Endothelial cell of umbilical vein (primary cell): Measurements from ENCODE around the gene KCNC1. TPM values are rescaled to one million over a fixed set of nuclear protein-coding genes. Genes with fewer than 3 reads are reported as not detected.

Experiments used
- BruUV-seq: library from RNA; stranded (reverse); fragments of 400-500 nt; replicated peaks from 2 replicates; lab custom pipeline; 2021; lab: Mats Ljungman, UMichigan
- CTCF ChIA-PET: fragments of 300-600, 350-600 bp; sonication (Branson Sonifier 250); formaldehyde crosslinking; loops from one replicate; lab custom pipeline; 2021; ENCODE audit warnings: antibody characterized with exemption, inconsistent platforms; lab: Charles Lee
- POLR2A ChIA-PET: fragments of 300-600, 350-600 bp; sonication (Branson Sonifier 250); formaldehyde crosslinking; loops from one replicate; lab custom pipeline; 2021; ENCODE audit warnings: antibody characterized with exemption, inconsistent platforms; lab: Charles Lee
- DNase-seq: peaks from one replicate; pipeline ENCODE4 v3.0.0-alpha.2; 2011; ENCODE audit warnings: low read depth, low spot score
- FAIRE-seq: peaks from 2 replicates; lab custom pipeline; 2011; peaks lifted over from hg19 to GRCh38; lab: Jason Lieb, UNC
- H2AFZ ChIP-seq: 2 replicates; pipeline ENCODE4 v1.6.0; 2012; ENCODE audit warnings: low read depth, low read length, control low read depth, inconsistent platforms
- H3K27ac ChIP-seq: 2 replicates; pipeline ENCODE4 v1.5.1; 2011; ENCODE audit warnings: low read depth, mild to moderate bottlenecking, control low read depth, low read length, moderate library complexity; ENCODE audit not compliant: insufficient read depth
- H3K27me3 ChIP-seq, 2 experiments: 2 replicates each; pipeline versions ENCODE4 v1.6.0 to v1.6.1; 2011; ENCODE audit warnings: low read length in 2 of 2, mixed read lengths in 1 of 2; ENCODE audit not compliant: control insufficient read depth in 2 of 2, insufficient read depth in 2 of 2
- H3K36me3 ChIP-seq, 2 experiments: 2 replicates in 1 of 2; 3 replicates in 1 of 2; pipeline ENCODE4 v1.5.1; 2011; ENCODE audit warnings: low read length in 2 of 2, mild to moderate bottlenecking in 1 of 2, moderate library complexity in 1 of 2; ENCODE audit not compliant: control insufficient read depth in 2 of 2, insufficient read depth in 2 of 2; ENCODE audit errors: extremely low read depth in 1 of 2
- H3K4me1 ChIP-seq: 3 replicates; pipeline ENCODE4 v1.5.1; 2011; ENCODE audit warnings: mild to moderate bottlenecking, low read length; ENCODE audit not compliant: control insufficient read depth, insufficient read depth; ENCODE audit errors: extremely low read depth
- H3K4me2 ChIP-seq: 2 replicates; pipeline ENCODE4 v1.6.1; 2011; ENCODE audit warnings: low read length, control low read depth, mixed read lengths; ENCODE audit not compliant: insufficient read depth
- H3K4me3 ChIP-seq, 3 experiments: fragments of 200-600 bp in 1 of 3; sonication (generic), shearing (Covaris generic) in 1 of 3; replicated peaks in 1 of 3; 2 replicates each; pipeline ENCODE4 v1.5.1; 2011 to 2016; ENCODE audit warnings: control low read depth in 3 of 3, low read length in 3 of 3, mild to moderate bottlenecking in 2 of 3, inconsistent platforms in 1 of 3, low read depth in 1 of 3, moderate library complexity in 1 of 3; ENCODE audit not compliant: insufficient read depth in 1 of 3
- H3K79me2 ChIP-seq: 2 replicates; pipeline ENCODE4 v1.6.0; 2012; ENCODE audit warnings: low read length, inconsistent platforms; ENCODE audit not compliant: control insufficient read depth, insufficient read depth
- H3K9ac ChIP-seq: replicated peaks from 2 replicates; pipeline ENCODE3; 2011; ENCODE audit warnings: low read length, control low read depth; ENCODE audit not compliant: insufficient read depth; ENCODE audit errors: extremely low read depth
- H3K9me1 ChIP-seq: replicated peaks from 3 replicates; pipeline ENCODE4 v1.6.0; 2011; ENCODE audit warnings: mild to moderate bottlenecking, low read length; ENCODE audit not compliant: control insufficient read depth, insufficient read depth; ENCODE audit errors: extremely low read depth
- H3K9me3 ChIP-seq: replicated peaks from 2 replicates; pipeline ENCODE4 v1.5.1; 2012; ENCODE audit warnings: low read length, inconsistent platforms; ENCODE audit not compliant: control insufficient read depth, insufficient read depth
- H4K20me1 ChIP-seq: replicated peaks from 2 replicates; pipeline ENCODE3; 2011; ENCODE audit warnings: mild to moderate bottlenecking, low read length; ENCODE audit not compliant: control insufficient read depth, insufficient read depth; ENCODE audit errors: extremely low read depth
- CTCF ChIP-seq, 2 donors: IDR thresholded peaks; 1 replicate in 1 of 2; 2 replicates in 1 of 2; pipeline ENCODE4 v1.5.1; 2011; ENCODE audit warnings: low read length in 2 of 2, mild to moderate bottlenecking in 2 of 2, moderate library complexity in 2 of 2, control low read depth in 1 of 2, inconsistent platforms in 1 of 2, low read depth in 1 of 2; ENCODE audit not compliant: insufficient read depth in 1 of 2; ENCODE audit errors: extremely low read depth in 1 of 2
- EZH2 ChIP-seq: IDR thresholded peaks from 2 replicates; pipeline ENCODE4 v1.6.1; 2012; ENCODE audit warnings: borderline replicate concordance, low read depth, mild to moderate bottlenecking, moderate library complexity, low read length, inconsistent platforms; ENCODE audit not compliant: severe bottlenecking
- FOS ChIP-seq: IDR thresholded peaks from 2 replicates; pipeline ENCODE4 v1.6.1; 2011; ENCODE audit warnings: mild to moderate bottlenecking, low read length, moderate library complexity, borderline replicate concordance; ENCODE audit not compliant: insufficient read depth
- GATA2 ChIP-seq: IDR thresholded peaks from 2 replicates; pipeline ENCODE4 v1.7.0; 2011; ENCODE audit warnings: low read depth, mild to moderate bottlenecking, moderate library complexity, mixed read lengths, low read length; ENCODE audit not compliant: insufficient read length, insufficient read depth
- JUN ChIP-seq: IDR thresholded peaks from 2 replicates; pipeline ENCODE4 v1.6.1; 2011; ENCODE audit warnings: borderline replicate concordance, low read depth; ENCODE audit not compliant: insufficient read length, insufficient read depth
- MAX ChIP-seq: IDR thresholded peaks from 2 replicates; pipeline ENCODE4 v1.6.1; 2011; ENCODE audit not compliant: insufficient read depth, insufficient read length
- MYC ChIP-seq: IDR thresholded peaks from one replicate; pipeline ENCODE4 v1.6.1; 2011; ENCODE audit warnings: mild to moderate bottlenecking, low read depth, low read length
- POLR2A ChIP-seq: IDR thresholded peaks from 2 replicates; pipeline ENCODE4 v1.6.1; 2012; ENCODE audit warnings: low read depth, mild to moderate bottlenecking, control low read depth, low read length
- POLR2AphosphoS5 ChIP-seq: IDR thresholded peaks from 2 replicates; pipeline ENCODE4 v1.6.1; 2012; ENCODE audit warnings: low read depth, mild to moderate bottlenecking, control low read depth, low read length, moderate library complexity; ENCODE audit not compliant: insufficient read depth
- dilution Hi-C: fragments of 300-500 bp; cut with MboI; formaldehyde crosslinking; loops from one replicate; pipeline ENCODE4 v1.15.0; 2019; ENCODE audit warnings: low sequenced_read_pairs; ENCODE audit not compliant: extremely low pct_ligation_motif_present
- intact Hi-C: fragments of 100-400 bp; cut with micrococcal nuclease; formaldehyde crosslinking; loops from one replicate; pipeline ENCODE4 v1.10.0; 2022
- polyA plus RNA-seq, 4 experiments: library from polyadenylated mRNA; depleted of rRNA in 3 of 4; stranded (reverse) in 3 of 4; unstranded in 1 of 4; fragments of >200 nt; gene quantifications; 2 replicates each; pipeline versions ENCODE4 v1.2.1 to v1.2.3, GENCODE V29; 2011 to 2012; ENCODE audit warnings: missing spikeins in 1 of 4
- total RNA-seq: library from RNA; stranded (reverse); gene quantifications from 2 replicates; pipeline ENCODE4 v1.2.3, GENCODE V29; 2021

KCNC1 gene
- total and polyA plus RNA-seq, 2 donors (not counting 3 experiments of a cell fraction or from before 2014, with no cell fraction given), result not detected

GRCh38 chr11:17782603-17783337 lies 48.2 kb downstream of the KCNC1 start:
- no peaks in the 10 kb centered on the region for H3K79me2 ChIP-seq
- H2AFZ ChIP-seq, result no peak overlapping the region
- no TSS peak for BruUV-seq
- no peak for FAIRE-seq
- no peaks in the 10 kb centered on the region for H3K4me1 ChIP-seq
- TF ChIP-seq GATA2 (no peak), MAX (no peak)
- H3K4me2 ChIP-seq, result no peak overlapping the region
- intact Hi-C loops (no loop called here), dilution Hi-C loops (no loop called here)
- no peak overlapping the region for H3K9ac ChIP-seq
- no peaks in the 10 kb centered on the region for H3K9me1 ChIP-seq
- H3K9me3 ChIP-seq, result no peaks in the 10 kb centered on the region
- DNase-seq, result no peak
- H3K4me3 ChIP-seq, result no peak overlapping the region
- H3K27me3 ChIP-seq, result no peaks in the 10 kb centered on the region
- ChIA-PET CTCF (interaction anchor here (0.6 kb wide), 1 partner anchor 9 kb away, joined by 3 read pairs; no protein-coding TSS in a partner anchor), POLR2A (no interaction called here)
- no peaks in the 10 kb centered on the region for H4K20me1 ChIP-seq
- H3K27ac ChIP-seq, result no peak overlapping the region
- H3K36me3 ChIP-seq, result no peaks in the 10 kb centered on the region

GRCh38 chr11:17783878-17784277 lies 49.3 kb downstream of the KCNC1 start:
- no peak overlapping the region for H3K9ac ChIP-seq
- H3K9me3 ChIP-seq, result no peaks in the 10 kb centered on the region
- no peaks in the 10 kb centered on the region for H4K20me1 ChIP-seq
- no peak for DNase-seq
- no peak overlapping the region for H3K4me2 ChIP-seq
- no peaks in the 10 kb centered on the region for H3K36me3 ChIP-seq
- dilution Hi-C loops, result no loop called here
- ChIA-PET POLR2A (no interaction called here), CTCF (no interaction called here)
- H3K27ac ChIP-seq, result no peak overlapping the region
- intact Hi-C loops, result no loop called here
- H3K27me3 ChIP-seq, result no peaks in the 10 kb centered on the region
- H3K4me1 ChIP-seq, result no peaks in the 10 kb centered on the region
- TF ChIP-seq MAX (no peak), POLR2AphosphoS5 (no peak), MYC (no peak), FOS (no peak), EZH2 (no peak), JUN (no peak), CTCF (IDR thresholded peaks at IDR 0.05; ENCODE audit: extremely low read depth in 1 of 2, insufficient read depth in 1 of 2, low read depth in 1 of 2, low read length in 2 of 2) (no peak), POLR2A (no peak), GATA2 (no peak)
- H3K79me2 ChIP-seq, result no peaks in the 10 kb centered on the region
- H2AFZ ChIP-seq, result no peak overlapping the region
- no TSS peak for BruUV-seq
- no peak for FAIRE-seq
- H3K9me1 ChIP-seq, result no peaks in the 10 kb centered on the region
- H3K4me3 ChIP-seq, result no peak overlapping the region
